ENCODE measurements around the gene NRIP1.

GRCh38 chr21:15031790-15032357, 32.9 kb downstream of the NRIP1 start:
- TF ChIP-seq CTCF (IDR thresholded peaks at IDR 0.05) (no peak), POLR2A (IDR thresholded peaks at IDR 0.05) (no peak)

Measured in prostate gland (tissue), 2 donors.